Mucosa of rectum (tissue), 2 donors: Measurements from ENCODE around the gene C6orf120.

Experiments
- H3K27ac ChIP-seq, 2 donors: one replicate each; pipeline ENCODE4 v1.7.0; 2013; ENCODE audit warnings: inconsistent platforms in 2 of 2, low read depth in 2 of 2, low read length in 2 of 2
- H3K27me3 ChIP-seq, 2 donors: one replicate each; pipeline ENCODE4 v1.7.0; 2013; ENCODE audit warnings: low read length in 2 of 2; ENCODE audit not compliant: control insufficient read depth in 2 of 2, insufficient read depth in 2 of 2
- H3K36me3 ChIP-seq, 2 donors: one replicate each; pipeline ENCODE4 v1.7.0; 2013; ENCODE audit warnings: low read length in 2 of 2; ENCODE audit not compliant: control insufficient read depth in 2 of 2, insufficient read depth in 2 of 2
- H3K4me1 ChIP-seq, 2 donors: one replicate each; pipeline ENCODE4 v1.7.0; 2013; ENCODE audit warnings: low read length in 2 of 2, mild to moderate bottlenecking in 1 of 2; ENCODE audit not compliant: control insufficient read depth in 2 of 2, insufficient read depth in 2 of 2
- H3K4me3 ChIP-seq, 2 donors: one replicate each; pipeline ENCODE4 v1.7.0; 2013; ENCODE audit warnings: low read length in 2 of 2
- H3K9ac ChIP-seq, 2 donors: one replicate each; pipeline ENCODE4 v1.7.0; 2013; ENCODE audit warnings: low read length in 2 of 2, low read depth in 1 of 2, mild to moderate bottlenecking in 1 of 2
- H3K9me3 ChIP-seq, 2 donors: one replicate each; pipeline ENCODE4 v1.7.0; 2013; ENCODE audit warnings: low read length in 2 of 2; ENCODE audit not compliant: control insufficient read depth in 2 of 2
- donor health status: healthy.
- donor health status: Normal muscosa, but diverticular disease.

The C6orf120 gene

DNA sequence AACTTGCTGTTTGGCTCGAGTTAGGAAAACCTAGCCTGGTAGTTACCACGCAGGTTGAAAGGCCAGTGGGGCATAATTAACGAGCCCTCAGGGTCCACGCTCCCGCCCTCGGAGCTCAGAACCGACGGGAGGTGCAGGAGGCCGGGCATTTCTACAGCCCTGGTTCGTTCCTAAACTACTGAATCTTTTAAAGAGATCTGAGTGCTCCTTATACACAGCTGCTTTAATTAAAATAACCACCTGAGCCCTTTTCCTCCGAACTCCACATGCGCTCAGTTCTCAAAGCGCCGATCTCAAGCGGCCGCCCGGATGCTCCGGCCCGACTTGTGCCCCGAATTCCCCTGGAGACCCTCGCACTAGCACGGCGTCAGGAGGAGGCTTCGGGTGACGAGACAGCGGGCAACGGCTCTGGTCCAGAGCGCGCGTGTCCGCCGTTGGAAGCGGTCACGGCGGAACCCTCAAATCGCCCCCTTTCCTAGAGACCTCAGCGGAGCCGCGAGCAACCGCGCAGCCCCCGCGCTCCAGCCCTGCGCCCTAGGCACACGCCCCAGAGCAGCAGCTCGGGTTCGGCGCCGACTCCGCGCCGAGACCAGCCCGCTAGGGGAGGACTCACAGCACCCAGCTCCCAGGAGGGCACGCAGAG is 494 bp upstream of the C6orf120 start:
- Histone ChIP-seq H3K4me3 (peak overlapping the region; percentile 86 to 93), H3K36me3 (peaks cover 2 to 7% of the 10 kb centered on the region in 2 donors), H3K9ac (peak overlapping the region; percentile 88 to 95), H3K9me3 (no peaks in the 10 kb centered on the region), H3K27ac (peak overlapping the region; percentile 96 to 97), H3K27me3 (no peaks in the 10 kb centered on the region), H3K4me1 (peaks cover 25 to 27% of the 10 kb centered on the region in 2 donors)

DNA sequence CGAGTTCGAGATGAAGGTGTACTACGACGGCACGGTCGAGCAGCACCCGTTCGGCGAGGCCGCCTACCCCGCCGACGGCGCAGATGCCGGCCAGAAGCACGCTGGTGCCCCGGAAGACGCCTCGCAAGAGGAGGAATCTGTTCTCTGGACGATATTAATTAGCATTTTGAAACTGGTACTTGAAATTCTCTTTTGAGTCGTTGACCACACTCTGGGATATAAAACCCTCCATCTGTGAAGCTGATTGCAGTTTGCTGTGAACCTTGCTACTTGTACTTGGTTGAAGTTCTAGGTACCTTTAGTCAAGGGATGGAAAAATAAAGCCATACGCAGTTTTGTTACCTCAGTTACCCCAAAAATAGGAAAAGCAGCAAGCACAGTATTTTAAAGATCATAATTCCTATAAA is 917 bp downstream of the C6orf120 start:
- H3K27me3 ChIP-seq: no peaks in the 10 kb centered on the region
- peak overlapping the region; percentile 96 to 97 for H3K27ac ChIP-seq
- peaks cover 0 to 9% of the 10 kb centered on the region in 2 donors for H3K36me3 ChIP-seq
- peak overlapping the region; percentile 86 to 93 for H3K4me3 ChIP-seq
- peak overlapping the region; percentile 88 to 95 for H3K9ac ChIP-seq
- peaks cover 25 to 27% of the 10 kb centered on the region in 2 donors for H3K4me1 ChIP-seq
- H3K9me3 ChIP-seq: no peaks in the 10 kb centered on the region

DNA sequence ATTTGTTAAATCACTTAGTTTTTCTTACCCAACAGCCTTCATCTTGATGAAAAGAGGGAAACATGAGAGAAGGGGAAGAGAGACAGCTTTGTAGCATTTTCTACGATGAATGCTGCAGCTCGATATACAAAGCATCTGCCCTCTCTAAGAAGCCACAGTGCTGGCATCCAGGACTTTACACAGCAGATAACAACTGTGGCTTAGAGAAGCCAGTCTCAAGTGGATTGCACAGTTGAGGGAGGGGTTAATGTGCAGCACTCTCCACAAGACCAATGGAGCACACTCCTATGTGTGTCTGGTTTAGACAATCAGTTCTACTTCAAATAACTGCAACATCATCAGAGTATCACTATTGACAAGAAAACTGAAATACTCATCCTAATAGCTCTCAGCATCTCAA is 5.8 kb downstream of the C6orf120 start:
- no peak overlapping the region for H3K4me3 ChIP-seq
- H3K27me3 ChIP-seq: no peaks in the 10 kb centered on the region
- H3K27ac ChIP-seq: no peak overlapping the region
- H3K4me1 ChIP-seq: peaks cover 11 to 13% of the 10 kb centered on the region in 2 donors
- H3K9me3 ChIP-seq: no peaks in the 10 kb centered on the region
- H3K36me3 ChIP-seq: peaks cover 20 to 28% of the 10 kb centered on the region in 2 donors
- H3K9ac ChIP-seq: no peak overlapping the region

DNA sequence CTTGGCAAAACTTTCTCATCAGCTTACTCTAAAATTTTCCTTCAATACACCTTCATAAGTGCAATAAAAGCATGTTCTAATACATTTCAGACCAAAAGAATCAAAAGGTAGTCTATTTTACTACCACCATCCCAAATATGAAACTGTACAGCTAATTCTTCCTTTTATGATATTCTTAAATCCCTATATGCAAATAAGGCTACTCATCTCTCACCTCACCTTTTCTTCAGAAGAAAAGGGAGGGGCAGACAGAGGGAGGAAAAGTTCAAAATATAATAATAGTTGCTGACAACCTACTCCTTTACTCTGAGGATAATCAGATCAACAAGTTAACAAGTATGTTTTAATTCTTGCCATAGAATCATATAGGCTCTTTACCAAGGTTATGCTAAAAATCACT is 7.4 kb downstream of the C6orf120 start:
- Histone ChIP-seq H3K36me3 (peaks cover 24 to 26% of the 10 kb centered on the region in 2 donors), H3K9ac (no peak overlapping the region)

DNA sequence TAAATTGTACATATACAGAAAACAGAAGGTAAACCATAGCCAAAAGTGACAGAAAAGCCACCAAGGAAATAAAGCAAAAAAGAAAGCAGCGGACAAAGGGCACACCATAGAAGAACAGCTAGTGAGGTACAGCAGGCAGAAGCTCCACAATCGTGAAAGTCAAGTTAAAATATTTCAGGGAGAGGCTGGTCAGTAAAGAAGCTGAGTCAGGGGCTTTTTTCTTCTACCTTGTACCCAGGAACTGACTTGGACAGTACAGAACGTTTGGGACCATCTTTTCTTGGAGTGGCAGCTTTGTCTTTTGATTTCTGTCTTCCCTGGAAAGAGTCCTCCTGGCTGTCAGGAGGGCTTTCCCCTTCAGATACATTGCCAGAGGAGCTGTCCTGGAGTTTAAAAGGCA is 8.1 kb downstream of the C6orf120 start:
- H3K4me1 ChIP-seq: no peaks in the 10 kb centered on the region
- H3K4me3 ChIP-seq: no peak overlapping the region
- no peak overlapping the region for H3K27ac ChIP-seq
- H3K9me3 ChIP-seq: no peaks in the 10 kb centered on the region
- no peak overlapping the region for H3K9ac ChIP-seq
- no peaks in the 10 kb centered on the region for H3K27me3 ChIP-seq
- H3K36me3 ChIP-seq: peaks cover 28 to 31% of the 10 kb centered on the region in 2 donors

More for the DNA sequence above, 7.4 kb downstream of the C6orf120 start:
- Histone ChIP-seq H3K27ac (no peak overlapping the region), H3K4me1 (peaks cover 0 to under 1% of the 10 kb centered on the region in 2 donors), H3K27me3 (no peaks in the 10 kb centered on the region), H3K4me3 (no peak overlapping the region), H3K9me3 (no peaks in the 10 kb centered on the region)

DNA sequence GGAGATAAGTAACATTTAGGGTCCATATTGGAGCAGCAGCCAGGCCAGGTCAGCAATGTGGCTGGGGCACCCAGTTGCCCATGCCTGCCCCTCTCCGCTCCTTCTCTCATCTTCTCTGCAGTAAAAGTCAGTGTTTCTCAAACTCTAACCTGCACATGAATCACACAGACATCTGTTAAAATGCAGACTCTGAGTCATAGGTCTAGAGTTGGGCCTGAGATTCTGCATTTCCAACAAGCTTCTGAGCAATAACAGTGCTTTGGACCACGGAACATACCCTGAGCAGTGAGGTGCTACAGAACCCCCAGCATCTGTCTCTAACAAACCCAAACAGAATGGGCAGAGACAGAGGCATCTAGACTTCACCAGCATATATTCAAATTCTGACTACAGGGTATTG is 12.3 kb downstream of the C6orf120 start:
- no peak overlapping the region for H3K9ac ChIP-seq
- no peaks in the 10 kb centered on the region for H3K27me3 ChIP-seq
- H3K36me3 ChIP-seq: peaks cover 26 to 40% of the 10 kb centered on the region in 2 donors
- H3K4me1 ChIP-seq: no peaks in the 10 kb centered on the region
- no peak overlapping the region for H3K27ac ChIP-seq
- no peaks in the 10 kb centered on the region for H3K9me3 ChIP-seq
- no peak overlapping the region for H3K4me3 ChIP-seq

DNA sequence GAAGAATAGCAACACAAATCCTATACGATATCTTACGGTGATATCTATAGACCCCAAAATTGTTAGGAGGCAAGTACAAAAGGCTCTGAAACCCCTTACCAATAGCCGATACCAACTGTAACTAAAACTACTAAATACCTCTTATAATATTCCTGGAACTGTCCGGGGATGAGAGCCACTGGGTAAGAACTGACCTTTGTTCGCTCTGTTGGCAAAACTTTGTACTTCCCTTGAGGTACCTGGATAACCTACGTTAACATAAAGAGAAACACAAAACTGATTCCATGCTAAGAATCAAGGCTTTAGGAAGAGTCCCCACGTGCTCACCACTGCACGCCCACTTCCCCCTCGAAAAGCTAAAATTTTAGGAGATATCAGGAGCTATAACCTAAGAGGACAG is 12.7 kb downstream of the C6orf120 start:
- Histone ChIP-seq H3K9ac (no peak overlapping the region), H3K36me3 (peaks cover 26 to 40% of the 10 kb centered on the region in 2 donors), H3K9me3 (no peaks in the 10 kb centered on the region), H3K27ac (no peak overlapping the region), H3K4me3 (no peak overlapping the region), H3K27me3 (no peaks in the 10 kb centered on the region), H3K4me1 (no peaks in the 10 kb centered on the region)

DNA sequence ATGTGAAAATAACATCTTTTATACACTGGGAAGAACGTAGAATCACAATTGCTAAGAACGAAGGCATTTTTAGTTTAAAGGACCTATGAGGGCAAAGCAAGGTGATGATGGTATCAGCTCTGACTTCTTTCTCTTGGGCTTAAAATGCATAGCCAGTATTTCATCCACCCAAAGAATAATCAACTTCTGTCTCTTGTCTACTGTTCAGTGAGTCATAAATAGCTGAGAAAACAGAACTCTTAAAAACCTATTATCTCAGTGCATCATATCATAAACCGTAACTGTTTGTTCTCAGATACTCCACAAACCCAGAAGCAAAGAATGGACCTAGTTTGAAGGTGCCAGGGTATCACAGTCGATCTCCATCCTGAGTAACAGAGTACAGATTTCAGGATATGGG is 17.2 kb downstream of the C6orf120 start:
- Histone ChIP-seq H3K9me3 (no peaks in the 10 kb centered on the region), H3K4me3 (no peak overlapping the region), H3K9ac (no peak overlapping the region), H3K27me3 (no peaks in the 10 kb centered on the region), H3K27ac (no peak overlapping the region), H3K36me3 (peaks cover 6 to 21% of the 10 kb centered on the region in 2 donors), H3K4me1 (peaks cover 9 to 12% of the 10 kb centered on the region in 2 donors)

DNA sequence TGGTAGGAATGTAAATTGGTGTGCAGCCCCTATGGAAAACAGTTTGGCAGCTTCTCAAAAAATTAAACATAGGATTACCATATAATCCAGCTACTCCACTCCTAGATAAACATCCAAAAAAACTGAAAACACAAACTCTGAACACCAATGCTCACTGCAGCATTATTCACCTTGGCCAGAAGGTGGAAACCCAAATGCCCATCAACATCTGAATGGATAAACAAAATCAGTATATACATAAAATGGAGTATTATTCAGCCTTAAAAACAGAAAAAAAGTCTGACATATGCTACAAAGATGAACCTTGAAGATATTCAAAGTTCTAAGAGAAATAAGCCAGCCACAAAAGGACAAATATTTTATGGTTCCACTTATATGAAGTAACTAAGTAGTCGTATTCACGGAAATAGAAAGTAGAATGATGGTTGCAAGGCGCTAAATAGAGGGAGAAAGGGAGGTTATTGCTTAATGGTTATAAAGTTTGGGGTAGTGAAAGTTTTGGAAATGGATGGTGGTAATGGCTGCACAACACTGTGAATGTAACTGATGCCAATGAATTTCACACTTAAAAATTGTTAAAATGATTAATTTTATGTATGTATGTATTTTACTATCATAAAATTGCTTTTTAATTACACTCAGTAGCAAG is 18.4 kb downstream of the C6orf120 start:
- no peak overlapping the region for H3K4me3 ChIP-seq
- no peak overlapping the region for H3K9ac ChIP-seq
- H3K4me1 ChIP-seq: peaks cover 12 to 15% of the 10 kb centered on the region in 2 donors
- H3K27me3 ChIP-seq: no peaks in the 10 kb centered on the region
- H3K27ac ChIP-seq: no peak overlapping the region
- H3K9me3 ChIP-seq: no peaks in the 10 kb centered on the region
- peaks cover 3 to 11% of the 10 kb centered on the region in 2 donors for H3K36me3 ChIP-seq

DNA sequence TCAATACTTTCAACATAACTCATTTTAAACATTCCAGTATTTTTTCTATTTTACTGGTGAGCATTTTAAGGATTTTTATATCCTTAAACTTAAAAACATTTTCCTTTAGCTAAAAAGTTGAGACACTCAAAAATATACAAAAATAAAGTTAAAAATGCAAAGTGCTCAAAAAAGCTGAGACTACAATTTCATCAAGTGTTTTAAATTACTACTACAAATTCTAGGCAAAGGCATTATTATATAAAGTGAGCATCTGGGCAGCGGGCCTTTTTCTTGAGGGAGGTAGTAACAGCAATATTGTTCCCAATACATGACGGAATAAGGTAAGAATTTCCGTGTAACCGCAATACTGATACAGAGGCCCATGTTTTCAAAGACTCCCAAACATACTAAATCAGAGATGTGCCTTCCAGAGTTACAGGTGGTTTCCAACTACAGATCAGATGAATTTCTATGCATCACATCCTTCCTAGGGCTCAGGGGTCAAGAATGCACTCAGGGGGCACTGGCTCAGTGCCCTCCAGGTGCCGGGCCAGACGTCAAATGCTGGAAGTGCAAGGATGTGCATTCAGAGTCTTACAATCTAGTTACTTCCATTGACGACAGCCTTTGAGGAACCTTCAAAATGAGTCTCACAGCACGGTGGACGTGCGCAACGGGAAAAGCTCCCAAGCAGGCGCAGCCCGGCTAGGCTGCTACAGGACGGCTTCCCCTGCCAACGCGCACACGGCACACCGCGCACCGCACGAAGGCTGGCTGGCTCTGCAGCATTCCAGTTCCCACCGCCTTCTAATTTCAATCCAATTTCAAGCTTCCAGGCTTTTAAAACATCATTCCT is 20.7 kb downstream of the C6orf120 start:
- H3K4me3 ChIP-seq: peak overlapping the region; percentile 81 to 93
- H3K9ac ChIP-seq: peak overlapping the region; percentile 80 to 88
- H3K9me3 ChIP-seq: no peaks in the 10 kb centered on the region
- H3K36me3 ChIP-seq: peaks cover 0 to 4% of the 10 kb centered on the region in 2 donors
- H3K4me1 ChIP-seq: peaks cover 12 to 15% of the 10 kb centered on the region in 2 donors
- H3K27me3 ChIP-seq: no peaks in the 10 kb centered on the region
- H3K27ac ChIP-seq: peak overlapping the region; percentile 83 to 88
